HepG2 (cell line): ENCODE measurements around the gene FBXO28. TPM values are rescaled to one million over a fixed set of nuclear protein-coding genes. Genes with fewer than 3 reads are reported as not detected.
A peak's percentile ranks its signal among the peaks of the same experiment; 100 is the strongest.
"Not testable (repeated sequence)": the region's sequence is repeated elsewhere in the genome, so short reads cannot be mapped to it uniquely, and the experiment has no call there.

Experiments used
- ATAC-seq: fragments of 200-7000 bp; cut with Tn5 transposase; 3 replicates; pipeline ENCODE4 v1.9.1; 2020; ENCODE audit warnings: mild to moderate bottlenecking, moderate library complexity
- BruUV-seq: library from RNA; stranded (reverse); fragments of 400-500 nt; replicated peaks from 2 replicates; lab custom pipeline; 2021; lab: Mats Ljungman, UMichigan
- CTCF ChIA-PET: fragments of 300-600 bp; formaldehyde crosslinking; extraction: SDS; loops from one replicate; lab custom pipeline; 2021; ENCODE audit warnings: low total read pairs, inconsistent platforms, low intra/inter-chr PET ratio; lab: Yijun Ruan, JAX
- POLR2A ChIA-PET: fragments of 350-600 bp; sonication (Branson Sonifier 250); formaldehyde crosslinking; loops from one replicate; lab custom pipeline; 2020; ENCODE audit warnings: antibody characterized with exemption, inconsistent platforms; lab: Yijun Ruan, JAX
- DNase-seq: peaks from one replicate; pipeline ENCODE4 v3.0.0-alpha.2; 2015; ENCODE audit warnings: low spot score
- FAIRE-seq: peaks from 3 replicates; lab custom pipeline; 2011; peaks lifted over from hg19 to GRCh38; lab: Jason Lieb, UNC
- H2AFZ ChIP-seq: one replicate; pipeline ENCODE4 v1.6.1; 2011; ENCODE audit warnings: low read length, inconsistent platforms
- H3K27ac ChIP-seq: fragments of 300-600 bp; 3 replicates; pipeline ENCODE4 v1.8.0; 2011; ENCODE audit warnings: mixed run types, mild to moderate bottlenecking, mixed read lengths, low read length, inconsistent platforms; ENCODE audit not compliant: insufficient read depth; ENCODE audit errors: extremely low read length
- H3K27me3 ChIP-seq, 2 experiments: fragments of 200-600 bp in 1 of 2; 2 replicates in 1 of 2; 3 replicates in 1 of 2; pipeline versions ENCODE4 v1.6.0 to v1.8.0; 2011; ENCODE audit warnings: low read length in 2 of 2, mild to moderate bottlenecking in 2 of 2, moderate library complexity in 2 of 2, inconsistent platforms in 1 of 2; ENCODE audit not compliant: insufficient read depth in 2 of 2, control insufficient read depth in 1 of 2
- H3K36me3 ChIP-seq, 2 experiments: fragments of 200-600 bp in 1 of 2; replicated peaks in 1 of 2; 2 replicates in 1 of 2; 3 replicates in 1 of 2; pipeline versions ENCODE4 v1.5.1 to v1.8.0; 2011; ENCODE audit warnings: low read length in 2 of 2, inconsistent platforms in 1 of 2; ENCODE audit not compliant: insufficient read depth in 2 of 2, control insufficient read depth in 1 of 2
- H3K4me1 ChIP-seq: 2 replicates; pipeline ENCODE4 v1.5.1; 2012; ENCODE audit warnings: low read length, inconsistent platforms; ENCODE audit not compliant: insufficient read depth
- H3K4me2 ChIP-seq: 2 replicates; pipeline ENCODE4 v1.6.0; 2011; ENCODE audit warnings: low read depth, low read length, inconsistent platforms
- H3K4me3 ChIP-seq, 3 experiments: fragments of 200-600 bp in 1 of 3; sonication (generic), shearing (Covaris generic) in 1 of 3; replicated peaks in 1 of 3; 2 replicates each; pipeline ENCODE4 v1.5.1; 2011 to 2016; ENCODE audit warnings: low read length in 3 of 3, inconsistent platforms in 2 of 3, low read depth in 2 of 3, mild to moderate bottlenecking in 2 of 3, control low read depth in 1 of 3, mixed read lengths in 1 of 3; ENCODE audit not compliant: insufficient read depth in 1 of 3
- H3K79me2 ChIP-seq: one replicate; pipeline ENCODE4 v1.6.1; 2011; ENCODE audit warnings: low read length, inconsistent platforms; ENCODE audit not compliant: insufficient read depth
- H3K9ac ChIP-seq: 2 replicates; pipeline ENCODE4 v1.6.0; 2011; ENCODE audit warnings: mild to moderate bottlenecking, low read depth, low read length, inconsistent platforms; ENCODE audit not compliant: insufficient read depth
- H3K9me3 ChIP-seq: 2 replicates; pipeline ENCODE4 v1.5.1; 2012; ENCODE audit warnings: mild to moderate bottlenecking, low read length
- H4K20me1 ChIP-seq: 2 replicates; pipeline ENCODE4 v1.6.0; 2011; ENCODE audit warnings: inconsistent platforms, mild to moderate bottlenecking, low read length, moderate library complexity; ENCODE audit not compliant: insufficient read depth
- BHLHE40 ChIP-seq: IDR thresholded peaks from 2 replicates; pipeline ENCODE4 v1.6.1; 2011; ENCODE audit warnings: low read length, improper control_type of control experiment
- HNF4A ChIP-seq: sonication (generic); formaldehyde crosslinking; IDR thresholded peaks from 2 replicates; pipeline ENCODE4 v1.4.0; 2020; ENCODE audit warnings: missing genetic modification reagents
- PITX1 ChIP-seq: sonication (generic); formaldehyde crosslinking; IDR thresholded peaks from 2 replicates; pipeline ENCODE4 v1.5.1; 2020; ENCODE audit warnings: mild to moderate bottlenecking, missing genetic modification reagents
- POLR2A ChIP-seq, 2 experiments: IDR thresholded peaks; 2 replicates each; pipeline ENCODE4 v1.6.1; 2011; ENCODE audit warnings: low read depth in 2 of 2, low read length in 2 of 2, mild to moderate bottlenecking in 1 of 2, moderate library complexity in 1 of 2; ENCODE audit not compliant: insufficient read depth in 1 of 2
- PRDM10 ChIP-seq: sonication (generic); formaldehyde crosslinking; IDR thresholded peaks from 2 replicates; pipeline ENCODE4 v1.4.0; 2020; ENCODE audit warnings: low read depth, missing genetic modification reagents
- SOX13 ChIP-seq, 3 experiments: fragments of 450-650 bp in 1 of 3; sonication (generic) in 1 of 3; formaldehyde crosslinking in 1 of 3; IDR thresholded peaks in 2 of 3; conservative IDR thresholded peaks in 1 of 3; 2 replicates each; pipeline versions ENCODE4 v1.5.0 to v1.6.1; 2016 to 2020; ENCODE audit warnings: antibody characterized with exemption in 1 of 3, mild to moderate bottlenecking in 1 of 3, missing compliant biosample characterization in 1 of 3, missing genetic modification reagents in 1 of 3, moderate library complexity in 1 of 3
- SOX6 ChIP-seq, 2 experiments: fragments of 450-650 bp in 1 of 2; sonication (generic) in 1 of 2; formaldehyde crosslinking in 1 of 2; IDR thresholded peaks; 2 replicates each; pipeline versions ENCODE4 v1.4.0 to v1.6.1; 2017 to 2020; ENCODE audit warnings: antibody characterized with exemption in 1 of 2, mild to moderate bottlenecking in 1 of 2, missing genetic modification reagents in 1 of 2
- ZBTB7B ChIP-seq: sonication (generic); formaldehyde crosslinking; IDR thresholded peaks from 2 replicates; pipeline ENCODE4 v1.4.0; 2020; ENCODE audit warnings: missing genetic modification reagents
- ZNF766 ChIP-seq: sonication (generic); formaldehyde crosslinking; IDR thresholded peaks from 2 replicates; pipeline ENCODE4 v1.5.0; 2020; ENCODE audit warnings: missing genetic modification reagents, borderline replicate concordance
- ZNF770 ChIP-seq: sonication (generic); formaldehyde crosslinking; IDR thresholded peaks from 2 replicates; pipeline ENCODE4 v1.5.0; 2020; ENCODE audit warnings: mild to moderate bottlenecking, missing genetic modification reagents
- WGBS: methylation state at CpG from one replicate; pipeline ENCODE4 v1.1.6; 2017; ENCODE audit warnings: low lambda C conversion rate; 5-methylcytosine and 5-hydroxymethylcytosine counted together
- in situ Hi-C: cut with HindIII; loops from 2 replicates; pipeline ENCODE4 v1.10.0; 2017; ENCODE audit warnings: low pct_unique_long_range_greater_than_20kb; ENCODE audit not compliant: extremely low pct_ligation_motif_present
- intact Hi-C: fragments of 100-400 bp; cut with micrococcal nuclease; formaldehyde crosslinking; loops from one replicate; pipeline ENCODE4 v1.10.0; 2022; ENCODE audit not compliant: unreplicated experiment
- polyA plus RNA-seq, 8 experiments: library from polyadenylated mRNA; depleted of rRNA in 3 of 8; stranded (reverse) in 7 of 8; unstranded in 1 of 8; fragments of >200 nt; fragmentation: Illumina TruSeq in 4 of 8; extraction: Trizol in 4 of 8; gene quantifications; 2 replicates each; pipeline versions ENCODE4 v1.2.1 to v1.2.3, GENCODE V29; 2011 to 2016; ENCODE audit warnings: low read depth in 4 of 8, missing spikeins in 1 of 8, mixed read lengths in 1 of 8; ENCODE audit not compliant: insufficient read depth in 1 of 8
- total RNA-seq, 5 experiments: library from RNA; depleted of rRNA; stranded (reverse); fragments of >200 nt; fragmentation: Illumina TruSeq; extraction: Trizol; gene quantifications; 2 replicates each; pipeline ENCODE4 v1.2.3, GENCODE V29; 2016; ENCODE audit warnings: low read depth in 1 of 5
- TF ChIP-seq, protein P1 (sequence below), 2 experiments: sonication (generic) in 1 of 2; formaldehyde crosslinking in 1 of 2; IDR thresholded peaks; 2 replicates each; pipeline versions ENCODE4 v1.4.0 to v1.6.1; 2016 to 2020; ENCODE audit warnings: borderline replicate concordance in 1 of 2, low read depth in 1 of 2, mild to moderate bottlenecking in 1 of 2, missing genetic modification reagents in 1 of 2

The FBXO28 gene
- total and polyA plus RNA-seq, 2 of the 13 experiments (the other 11 are each of a cell fraction or from before 2014, with no cell fraction given), result 8.5 to 29.1 TPM

DNA sequence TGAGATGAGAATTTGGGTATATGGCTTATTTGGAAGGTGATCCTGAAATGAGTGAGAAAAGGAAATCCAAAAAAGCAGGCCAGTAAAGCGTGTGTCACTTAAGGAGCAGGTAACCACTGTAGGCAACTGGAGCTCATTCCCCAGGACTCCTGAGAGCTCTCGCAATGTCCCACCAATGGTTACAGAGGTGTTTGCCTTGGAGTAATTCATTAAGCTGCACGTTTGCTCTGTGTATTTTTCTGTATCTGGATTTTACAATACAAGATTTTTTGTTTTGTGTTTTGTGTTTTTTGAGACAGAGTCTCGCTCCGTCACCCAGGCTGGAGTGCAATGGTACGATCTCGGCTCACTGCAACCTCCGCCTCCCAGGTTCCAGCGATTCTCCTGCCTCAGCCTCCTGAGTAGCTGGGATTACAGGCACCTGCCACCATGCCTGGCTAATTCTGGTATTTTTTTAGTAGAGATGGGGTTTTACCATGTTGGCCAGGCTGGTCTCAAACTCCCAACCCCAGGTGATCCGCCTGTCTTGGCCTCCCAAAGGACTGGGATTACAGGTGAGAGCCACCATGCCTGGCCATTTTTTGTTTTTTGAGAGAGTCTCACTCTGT, 92.1 kb downstream of the FBXO28 start:
- H3K9ac ChIP-seq; BruUV-seq; H3K36me3 ChIP-seq; H2AFZ ChIP-seq; TF ChIP-seq SOX13, SOX6 (IDR thresholded peaks at IDR 0.05): not testable (repeated sequence)
- WGBS, result 3% methylated on average over 10 of the region's 10 CpGs
- ATAC-seq, result peak; percentile 81
- H3K4me1 ChIP-seq, result peaks cover 66% of the 10 kb centered on the region
- TF ChIP-seq BHLHE40, result peak; percentile 70; the same call in 1 of the 2 replicates
- TF ChIP-seq, protein P1, sequence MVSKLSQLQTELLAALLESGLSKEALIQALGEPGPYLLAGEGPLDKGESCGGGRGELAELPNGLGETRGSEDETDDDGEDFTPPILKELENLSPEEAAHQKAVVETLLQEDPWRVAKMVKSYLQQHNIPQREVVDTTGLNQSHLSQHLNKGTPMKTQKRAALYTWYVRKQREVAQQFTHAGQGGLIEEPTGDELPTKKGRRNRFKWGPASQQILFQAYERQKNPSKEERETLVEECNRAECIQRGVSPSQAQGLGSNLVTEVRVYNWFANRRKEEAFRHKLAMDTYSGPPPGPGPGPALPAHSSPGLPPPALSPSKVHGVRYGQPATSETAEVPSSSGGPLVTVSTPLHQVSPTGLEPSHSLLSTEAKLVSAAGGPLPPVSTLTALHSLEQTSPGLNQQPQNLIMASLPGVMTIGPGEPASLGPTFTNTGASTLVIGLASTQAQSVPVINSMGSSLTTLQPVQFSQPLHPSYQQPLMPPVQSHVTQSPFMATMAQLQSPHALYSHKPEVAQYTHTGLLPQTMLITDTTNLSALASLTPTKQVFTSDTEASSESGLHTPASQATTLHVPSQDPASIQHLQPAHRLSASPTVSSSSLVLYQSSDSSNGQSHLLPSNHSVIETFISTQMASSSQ (IDR thresholded peaks at IDR 0.05; ENCODE audit: low read depth), result peak; percentile 60; the same call in 1 of the 2 replicates
- TF ChIP-seq, protein P1 (CRISPR knock-in tag; IDR thresholded peaks at IDR 0.05; ENCODE audit: borderline replicate concordance), result 0 out of 2 replicates have a peak, but pooled peaks have one; percentile 48
- peak in 1 of 2 experiments; percentile 45; a peak in 1 of 4 replicates for TF ChIP-seq POLR2A (IDR thresholded peaks at IDR 0.05; ENCODE audit: insufficient read depth in 1 of 2, low read depth in 2 of 2, low read length in 2 of 2)
- TF ChIP-seq ZNF766 (CRISPR knock-in tag), result 0 out of 2 replicates have a peak, but pooled peaks have one; percentile 25
- TF ChIP-seq ZNF770 (CRISPR knock-in tag), result peak; percentile 92
- TF ChIP-seq HNF4A (CRISPR knock-in tag), result peak; percentile 7; the same call in 1 of the 2 replicates
- TF ChIP-seq ZBTB7B (CRISPR knock-in tag), result 0 out of 2 replicates have a peak, but pooled peaks have one; percentile 19
- 0 out of 2 replicates have a peak, but pooled peaks have one; percentile 23 for TF ChIP-seq PRDM10
- TF ChIP-seq SOX13 (CRISPR knock-in tag; conservative IDR thresholded peaks at IDR 0.05 in 1 of 2, IDR thresholded peaks at IDR 0.05 in 1 of 2), result peak in 1 of 2 experiments; percentile 45; a peak in 1 of 4 replicates
- peak; percentile 60 for TF ChIP-seq SOX6 (CRISPR knock-in tag; IDR thresholded peaks at IDR 0.05)
- TF ChIP-seq PITX1 (CRISPR knock-in tag), result 0 out of 2 replicates have a peak, but pooled peaks have one; percentile 16
- TF ChIP-seq, all 625 proteins: peak for 11; not testable (repeated sequence) for 614
- intact Hi-C loops, H3K9me3 ChIP-seq, CTCF ChIA-PET, H3K27me3 ChIP-seq, in situ Hi-C loops, H4K20me1 ChIP-seq, H3K79me2 ChIP-seq: not testable (repeated sequence)
- peak overlapping the region; percentile 92 for H3K4me2 ChIP-seq
- peak overlapping the region; percentile 55 for H3K27ac ChIP-seq
- POLR2A ChIA-PET, result interaction anchor here (0.9 to 2.6 kb wide), 3 partner anchors 19 to 124 kb away, joined by 3 to 17 read pairs (median 5); partner anchors contain the start of genes DEGS1 and NVL
- DNase-seq, result peak; percentile 54
- FAIRE-seq, result peak; percentile 74
- H3K4me3 ChIP-seq, result peak overlapping the region; percentile 29 to 54 (median 32); a peak in 5 of 6 replicates
